HG03565 (cell line): ENCODE data around the gene OR11H1.
"Not testable (repeated sequence)": the region's sequence is repeated elsewhere in the genome, so short reads cannot be mapped to it uniquely, and the experiment has no call there.

Experiments used
- ATAC-seq: cut with Tn5 transposase; IDR thresholded peaks from one replicate; pipeline ENCODE4 v1.9.1; 2021; ENCODE audit warnings: mild to moderate bottlenecking, moderate library complexity; ENCODE audit not compliant: unreplicated experiment

The OR11H1 gene

DNA sequence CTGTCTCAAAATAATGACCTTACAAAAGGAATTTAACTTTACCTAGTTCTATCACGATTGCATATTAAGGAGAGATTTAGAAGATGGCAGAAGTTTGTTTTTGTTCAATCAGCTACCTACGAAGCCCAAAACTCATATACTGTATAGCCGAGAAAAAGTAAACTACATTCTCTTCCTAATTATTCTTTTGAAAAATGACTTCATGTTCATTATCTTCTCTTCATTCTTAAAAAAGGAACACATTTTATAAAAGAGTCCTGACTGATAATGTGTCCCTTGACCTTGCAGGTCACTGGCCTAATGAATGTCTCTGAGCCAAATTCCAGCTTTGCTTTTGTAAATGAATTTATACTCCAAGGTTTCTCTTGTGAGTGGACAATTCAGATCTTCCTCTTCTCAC is at the start of gene OR11H1:
TSS of gene OR11H1 (plus strand) at position 301 of the 400 bp plus-strand sequence. CDS start at position 301, 0 bp downstream.
- ATAC-seq, result not testable (repeated sequence)

DNA sequence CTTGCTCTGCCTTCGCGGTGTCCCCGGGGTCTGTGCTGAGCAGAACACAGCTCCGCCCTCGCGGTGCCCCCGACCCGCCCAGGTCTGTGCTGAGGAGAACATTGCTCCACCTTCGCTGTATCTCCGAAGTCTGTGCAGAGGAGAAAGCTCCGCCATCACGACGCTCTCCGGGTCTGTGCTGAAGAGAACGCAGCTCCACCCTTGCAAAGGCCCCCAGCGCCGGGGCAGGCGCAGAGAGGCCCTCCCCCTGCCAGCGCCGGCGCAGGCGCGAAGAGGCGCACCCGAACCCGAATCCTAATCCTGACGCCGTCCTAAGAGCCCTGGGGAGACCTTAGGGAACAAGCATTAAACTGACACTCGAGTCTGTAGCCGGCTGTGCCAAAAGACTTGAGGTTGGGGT is 18.0 kb upstream of the OR11H1 start:
- not testable (repeated sequence) for ATAC-seq

- ATAC-seq, result not testable (repeated sequence)
These were observed 12.1 kb upstream of the OR11H1 start for GRCh38 chr22:15515896-15516295.

DNA sequence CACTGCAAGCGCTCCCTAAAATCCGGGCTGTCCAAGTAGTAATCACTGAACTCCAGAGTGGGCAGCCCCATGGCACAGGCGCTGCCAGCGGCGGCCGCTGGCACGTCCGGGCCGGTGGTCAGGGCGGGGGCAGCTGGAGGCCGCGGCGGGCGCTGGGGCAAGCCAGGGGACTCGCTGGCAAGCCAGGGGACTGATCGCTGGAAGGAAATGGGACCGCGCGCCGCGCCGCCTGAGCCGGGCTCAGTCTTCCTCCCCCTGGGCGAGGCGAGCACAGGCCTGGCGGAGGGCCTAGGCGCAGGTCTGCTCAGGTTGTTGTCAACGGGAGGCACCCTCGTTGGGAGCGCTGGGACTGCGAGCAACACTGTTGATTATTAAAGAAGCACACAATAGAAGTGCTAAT is 25.8 kb downstream of the OR11H1 start:
- not testable (repeated sequence) for ATAC-seq

DNA sequence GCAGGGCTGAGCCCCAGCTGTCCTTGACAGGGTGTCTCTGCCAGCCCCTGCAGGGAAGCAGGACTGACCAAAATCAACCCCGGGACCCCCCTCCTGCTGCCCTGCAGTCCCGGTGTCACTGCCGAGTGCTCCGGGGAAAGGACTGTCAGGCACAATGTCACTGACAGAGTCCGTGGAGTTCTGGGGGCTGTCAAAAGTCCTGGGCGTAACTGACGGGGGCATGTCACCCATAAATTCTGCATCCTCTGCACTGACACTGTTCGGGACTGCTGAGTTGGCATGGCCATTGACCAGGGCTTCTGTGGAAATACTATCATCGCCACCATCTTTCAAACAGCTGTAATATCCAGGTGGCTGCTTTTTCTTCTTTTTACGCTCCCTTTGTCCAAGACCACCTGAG is 35.5 kb downstream of the OR11H1 start:
- ATAC-seq, result not testable (repeated sequence)

- ATAC-seq, result not testable (repeated sequence)
These were observed 37.1 kb downstream of the OR11H1 start for GRCh38 chr22:15565063-15565462.
